HG03108 (cell line): ENCODE results near the gene CTBP1.

Experiments
- ATAC-seq: cut with Tn5 transposase; IDR thresholded peaks from one replicate; pipeline ENCODE4 v1.9.1; 2021; ENCODE audit warnings: moderate library complexity; ENCODE audit not compliant: unreplicated experiment

CTBP1 gene

GRCh38 chr4:1164444-1164843 lies 84.5 kb downstream of the CTBP1 start:
- no peak for ATAC-seq

GRCh38 chr4:1164040-1164439 lies 84.9 kb downstream of the CTBP1 start:
- no peak for ATAC-seq
